Ramos (cell line): Measurements from ENCODE around the gene CD34.

Experiments used
- in situ Hi-C: fragments of 300-500 bp; cut with MboI; formaldehyde crosslinking; loops from one replicate; pipeline ENCODE4 v1.14.3; 2022; ENCODE audit warnings: low sequenced_read_pairs; ENCODE audit not compliant: unreplicated experiment

CD34 gene

GRCh38 chr1:207860531-207860930 is 50.4 kb downstream of the CD34 start:
- in situ Hi-C loops = no loop called here

GRCh38 chr1:207858806-207859205 is 52.1 kb downstream of the CD34 start:
- in situ Hi-C loops = no loop called here

- in situ Hi-C loops = no loop called here
Observed at GRCh38 chr1:207858281-207858680, 52.6 kb downstream of the CD34 start.

DNA sequence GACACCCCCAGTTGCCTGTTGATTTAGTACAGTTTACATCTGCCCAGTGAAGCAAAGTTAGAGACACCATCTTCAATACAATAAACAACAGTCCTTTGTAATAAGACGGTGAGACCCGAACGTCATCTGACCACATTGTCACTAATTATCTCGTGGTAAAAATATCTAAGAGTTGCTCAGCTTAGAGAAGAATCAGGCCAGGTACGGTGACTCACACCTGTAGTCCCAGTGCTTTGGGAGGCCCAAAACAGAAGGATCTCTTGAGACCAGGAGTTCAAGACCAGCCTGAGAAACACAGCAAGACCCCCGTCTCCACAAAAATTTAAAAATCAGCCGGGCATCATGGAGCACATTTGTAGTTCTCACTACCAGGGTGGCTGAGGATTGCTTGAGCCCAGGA is 53.5 kb downstream of the CD34 start:
- in situ Hi-C loops = no loop called here

DNA sequence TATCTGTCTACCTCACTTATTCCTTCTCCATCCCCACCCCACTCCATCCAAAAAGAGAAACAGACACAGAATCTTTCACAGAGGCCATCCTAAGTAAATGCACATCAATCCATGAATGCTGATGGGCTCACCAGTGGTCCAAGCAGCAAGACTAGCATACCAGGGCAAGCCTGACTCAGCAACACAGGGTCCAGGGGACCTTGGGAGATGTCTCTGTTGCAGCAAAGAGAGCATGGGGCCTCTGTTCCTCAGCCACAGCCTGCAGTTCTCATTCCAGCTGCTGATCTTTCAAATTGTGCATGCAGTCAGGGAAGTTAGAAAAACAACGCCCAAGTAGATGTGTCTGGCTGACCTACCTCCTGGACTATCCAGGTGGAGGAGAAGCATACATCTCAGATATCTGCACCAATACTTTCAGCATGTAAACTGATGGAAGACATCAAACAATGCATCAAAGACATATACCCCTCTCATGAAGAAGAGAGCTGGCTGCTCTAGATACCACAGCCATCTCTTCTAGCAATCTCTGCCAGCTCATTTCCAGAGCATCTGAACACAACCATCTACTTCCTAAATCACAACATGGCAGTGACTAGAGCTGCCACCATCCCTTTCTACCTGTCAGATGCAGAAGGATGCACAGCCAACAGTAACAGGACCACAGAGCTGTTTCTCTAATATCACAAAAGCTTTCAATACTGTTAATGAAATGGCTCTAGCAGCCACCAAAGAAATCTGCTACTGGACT is 54.5 kb downstream of the CD34 start:
- in situ Hi-C loops = no loop called here

- in situ Hi-C loops = no loop called here
Observed at GRCh38 chr1:207854001-207854400, 56.9 kb downstream of the CD34 start.

GRCh38 chr1:207853372-207853757 is 57.6 kb downstream of the CD34 start:
- in situ Hi-C loops = no loop called here

DNA sequence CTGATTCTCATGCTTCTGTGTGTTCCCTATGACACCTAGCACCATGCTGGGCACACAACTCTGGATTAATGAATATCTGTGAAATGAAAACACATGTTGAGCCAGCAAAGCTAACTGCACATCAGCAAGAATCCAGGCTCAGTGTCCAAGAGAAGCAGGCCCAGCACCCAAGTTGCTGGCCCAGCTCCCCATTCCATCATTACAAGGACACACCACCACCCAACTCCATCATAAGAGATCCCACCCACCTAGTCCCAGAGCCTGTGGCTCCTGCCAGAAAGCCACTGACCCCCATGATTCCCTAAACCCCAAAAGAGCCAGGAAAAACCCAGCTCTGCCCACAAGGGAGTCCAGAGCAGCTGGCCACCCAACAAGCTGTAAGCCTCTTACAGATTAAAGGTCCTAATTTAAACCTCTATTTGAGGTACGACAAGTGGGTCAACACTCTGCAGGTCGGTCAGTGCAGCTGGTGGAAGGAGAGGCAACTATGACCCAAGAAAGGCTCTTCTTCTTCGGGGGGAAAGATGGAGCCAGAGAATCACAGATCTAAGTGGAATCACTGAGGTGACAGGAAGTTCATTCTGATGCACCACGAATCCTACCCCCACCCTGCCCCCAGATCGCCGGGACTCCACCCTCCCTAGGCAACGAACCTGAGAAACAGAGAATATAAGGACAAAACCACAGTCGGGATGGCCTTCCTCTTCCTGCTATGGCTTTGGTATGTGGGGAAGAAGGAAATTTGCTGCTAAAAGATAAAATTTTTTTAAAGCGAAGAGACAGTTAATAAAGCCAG is 58.2 kb downstream of the CD34 start:
- in situ Hi-C loops = no loop called here

- in situ Hi-C loops = no loop called here
Observed at GRCh38 chr1:207851696-207852095, 59.2 kb downstream of the CD34 start.

DNA sequence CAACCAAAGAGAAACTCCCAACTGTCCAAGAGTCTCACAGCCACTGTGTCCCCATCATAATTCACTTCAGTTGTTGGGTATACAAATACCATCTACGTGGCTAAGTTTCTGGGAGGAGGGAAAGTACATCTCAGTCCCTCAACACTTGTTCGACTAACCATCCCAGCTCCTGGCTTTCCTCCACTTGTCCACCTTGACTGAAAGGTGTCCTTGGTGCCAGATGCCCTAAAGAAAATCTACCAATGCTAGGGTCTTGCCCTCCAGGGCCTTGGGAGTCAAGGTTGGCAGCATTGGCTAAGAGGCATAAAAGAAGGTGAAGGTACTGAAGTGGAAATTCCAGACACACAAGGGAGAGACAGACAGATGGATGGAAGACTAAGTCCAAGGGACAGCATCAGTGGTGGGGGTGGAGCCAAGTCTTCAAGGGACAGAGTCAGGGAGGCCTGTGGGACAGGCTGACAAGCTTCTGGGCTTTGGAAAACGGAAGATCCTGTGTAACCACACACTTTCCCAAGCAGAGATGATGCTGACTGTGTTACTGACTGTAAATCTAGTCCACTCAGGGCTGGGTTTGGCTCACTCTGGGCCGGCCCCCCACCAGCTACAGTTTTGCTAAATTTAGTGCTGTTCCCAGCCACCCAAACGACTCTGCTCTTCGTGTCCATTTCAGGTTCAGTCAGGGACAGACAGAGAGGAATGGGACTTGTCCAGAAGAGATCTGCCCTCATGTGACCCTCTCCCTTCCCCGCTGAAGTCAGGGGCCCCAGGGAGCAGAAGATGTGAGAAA is 60.1 kb downstream of the CD34 start:
- in situ Hi-C loops = no loop called here

DNA sequence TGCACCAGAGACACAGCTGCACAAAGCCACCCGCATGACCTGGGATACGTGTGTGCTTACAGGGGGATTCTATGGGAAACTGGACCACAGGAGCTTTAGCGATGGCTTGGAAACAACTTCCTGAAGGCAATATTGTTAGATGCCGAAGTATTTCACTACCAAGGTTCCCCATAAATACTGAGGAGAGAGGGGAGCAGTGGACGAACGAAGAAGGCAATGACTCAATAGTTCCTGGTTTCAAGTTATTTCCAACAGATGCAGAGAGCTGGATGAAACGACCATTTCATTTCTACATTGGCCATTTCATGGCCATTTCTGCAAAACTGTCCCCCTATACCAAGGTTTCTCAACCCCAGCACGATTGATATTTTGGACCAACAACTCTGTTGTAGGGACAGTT is 61.3 kb downstream of the CD34 start:
- in situ Hi-C loops = no loop called here

- in situ Hi-C loops = no loop called here
Observed at GRCh38 chr1:207849016-207849415, 61.9 kb downstream of the CD34 start.

DNA sequence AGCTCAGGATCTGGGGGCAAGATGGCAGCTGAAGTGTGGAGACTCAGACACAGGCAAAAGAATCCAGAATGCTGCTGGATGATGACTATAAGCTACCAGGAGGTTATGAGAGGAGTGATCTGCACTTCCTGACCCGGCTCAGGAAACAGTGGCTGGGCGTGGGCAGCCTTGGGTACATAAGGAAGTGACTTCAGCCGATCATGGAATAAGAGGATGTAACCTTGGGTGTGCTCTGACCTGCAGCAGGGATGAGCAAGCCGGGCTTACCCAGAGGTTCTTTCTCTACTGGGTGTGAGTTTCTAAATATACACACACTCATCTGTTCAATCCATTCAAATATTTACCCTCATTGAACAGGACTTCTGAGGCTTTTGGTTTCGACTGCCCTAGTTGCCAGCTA is 62.7 kb downstream of the CD34 start:
- in situ Hi-C loops = no loop called here

DNA sequence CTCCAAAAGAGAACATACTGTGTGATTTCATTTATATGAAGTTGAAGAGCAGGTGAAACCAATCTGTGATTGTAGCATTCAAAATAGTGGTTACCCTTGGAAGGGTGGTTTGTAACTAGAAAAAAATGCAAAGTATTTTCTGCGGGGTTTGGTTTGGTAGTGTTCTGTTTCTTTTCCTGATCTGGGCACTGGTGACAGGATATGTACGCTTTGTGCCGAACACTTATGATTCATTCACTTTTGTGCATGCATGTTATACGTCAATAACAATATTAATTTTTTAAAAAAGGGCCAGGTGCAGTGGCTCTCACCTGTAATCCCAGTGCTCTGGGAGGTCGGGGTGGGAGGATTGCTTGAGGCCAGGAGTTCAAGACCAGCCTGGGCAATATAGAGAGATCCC is 63.8 kb downstream of the CD34 start:
- in situ Hi-C loops = no loop called here

DNA sequence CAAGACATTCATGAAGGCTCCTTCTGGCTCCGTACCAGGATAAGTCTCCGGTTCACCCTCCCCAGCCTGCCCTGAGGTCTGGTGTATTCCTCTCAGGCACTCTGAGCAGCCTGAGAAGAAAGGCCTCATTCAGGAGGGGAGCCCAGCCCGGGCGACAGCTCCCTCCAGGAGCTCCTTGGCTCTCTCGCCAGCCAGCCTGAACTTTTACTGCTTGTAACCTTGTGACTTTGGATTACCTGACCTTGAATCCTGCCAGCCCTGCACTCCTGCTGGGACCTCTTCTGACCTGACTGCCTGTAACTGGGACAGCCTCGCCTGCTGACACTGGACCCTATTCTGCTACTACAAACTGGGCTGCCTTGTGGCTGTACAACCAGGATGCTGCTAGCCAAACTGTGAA is 65.8 kb downstream of the CD34 start:
- in situ Hi-C loops = no loop called here

GRCh38 chr1:207844371-207844770 is 66.6 kb downstream of the CD34 start:
- in situ Hi-C loops = no loop called here

DNA sequence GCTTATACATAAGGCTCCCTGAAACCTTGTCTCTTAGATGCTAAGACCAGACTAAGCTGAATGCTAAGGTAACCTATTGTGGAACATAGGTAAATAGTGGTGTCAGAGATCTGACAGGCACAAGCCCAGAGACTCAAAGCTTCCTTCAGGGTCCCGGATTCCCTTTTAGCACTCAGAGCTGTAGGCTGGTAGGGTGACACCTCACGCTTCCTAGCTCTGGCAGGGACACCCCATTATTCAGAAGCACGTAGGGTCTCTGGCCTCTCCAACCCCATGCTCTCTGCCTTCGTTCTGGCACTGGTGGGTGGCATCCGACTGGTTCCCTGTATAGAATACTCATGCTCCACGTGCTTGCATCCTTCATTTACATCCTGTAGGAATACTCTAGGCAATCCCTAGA is 68.4 kb downstream of the CD34 start:
- in situ Hi-C loops = no loop called here

DNA sequence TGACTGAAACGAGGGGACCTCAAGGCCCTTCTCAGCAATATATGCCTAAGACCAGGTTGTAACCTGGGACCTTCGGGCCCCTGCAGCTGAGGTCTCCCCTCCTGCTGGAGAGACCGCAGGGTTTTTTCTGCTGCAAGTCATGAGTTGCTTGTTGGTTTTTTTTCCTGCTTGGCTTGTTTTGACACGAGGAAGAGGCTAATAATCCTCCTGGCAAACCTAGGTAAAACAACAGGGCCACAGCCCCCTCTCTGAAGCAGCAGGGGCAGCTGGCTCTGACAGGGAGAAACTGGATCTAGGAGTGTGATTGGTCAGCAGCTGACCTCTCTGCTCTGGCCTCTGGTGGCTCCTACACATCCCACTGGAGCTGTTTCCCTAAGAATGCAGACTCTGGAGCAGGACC is 69.0 kb downstream of the CD34 start:
- in situ Hi-C loops = no loop called here

- in situ Hi-C loops = no loop called here
Observed at GRCh38 chr1:207841293-207841692, 69.6 kb downstream of the CD34 start.

DNA sequence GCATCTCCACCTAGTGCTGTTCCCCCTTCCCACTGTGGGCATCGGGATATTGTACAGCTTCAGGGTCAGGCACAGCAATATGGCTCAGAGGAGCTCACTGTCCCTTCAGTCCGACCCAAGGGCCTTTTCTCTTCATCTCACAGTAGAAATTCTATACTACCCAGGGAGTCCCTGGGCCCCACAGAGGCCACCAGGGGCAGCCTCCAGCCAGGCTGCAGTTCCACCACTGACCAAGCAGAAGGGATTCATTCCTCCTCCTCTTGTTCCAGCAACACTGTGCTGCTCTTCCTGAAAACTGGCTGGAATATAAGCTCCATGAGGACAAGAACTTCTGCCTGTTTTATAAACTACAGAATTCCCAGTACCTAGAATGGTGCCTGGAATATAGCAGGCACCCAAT is 70.5 kb downstream of the CD34 start:
- in situ Hi-C loops = no loop called here

DNA sequence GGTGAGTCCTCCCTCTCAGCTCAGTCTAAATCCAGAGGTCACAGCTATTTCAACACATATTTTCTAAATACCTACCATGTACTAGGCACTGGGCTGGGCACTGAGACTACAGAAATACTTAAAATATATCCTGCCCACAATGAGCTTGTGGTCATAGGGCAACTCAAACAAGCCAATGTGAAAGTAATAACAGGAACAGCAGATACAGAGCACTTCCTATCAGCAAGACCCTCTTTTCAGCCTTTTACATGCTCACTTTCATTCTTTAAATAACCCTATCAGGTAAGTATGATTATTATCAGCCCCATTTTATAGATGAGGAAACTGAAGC is 71.9 kb downstream of the CD34 start:
- in situ Hi-C loops = no loop called here
